GM18519 (cell line): ENCODE data around the gene SPATA16.
"Not testable (repeated sequence)": the region's sequence is repeated elsewhere in the genome, so short reads cannot be mapped to it uniquely, and the experiment has no call there.

Experiments
- ATAC-seq: cut with Tn5 transposase; IDR thresholded peaks from one replicate; pipeline ENCODE4 v1.9.1; 2021; ENCODE audit warnings: mild to moderate bottlenecking, moderate library complexity; ENCODE audit not compliant: unreplicated experiment, low FRiP score

SPATA16 gene

DNA sequence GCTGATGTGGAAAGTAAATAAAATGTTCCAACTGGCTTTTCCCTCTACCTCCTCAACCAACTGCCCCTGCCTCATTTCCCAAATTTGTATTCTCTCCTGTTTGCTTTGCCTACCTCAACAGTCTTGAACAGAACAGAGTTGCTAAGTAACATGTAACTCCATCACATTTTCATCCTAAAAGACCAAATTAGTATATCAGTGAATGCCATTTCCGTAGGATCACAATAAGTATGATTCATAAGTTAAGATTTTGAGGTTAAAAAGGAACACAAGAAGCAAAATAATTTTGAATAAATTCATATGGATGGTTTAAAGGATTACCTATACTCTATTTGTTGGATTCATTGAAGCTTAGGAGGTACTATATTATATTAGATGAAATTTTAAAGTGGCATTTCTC is 235.6 kb downstream of the SPATA16 start:
- ATAC-seq: no peak

- ATAC-seq: no peak
Observed at GRCh38 chr3:172904711-172905373, 236.2 kb downstream of the SPATA16 start.

- ATAC-seq: no peak
Observed at GRCh38 chr3:172903642-172904320, 237.3 kb downstream of the SPATA16 start.

GRCh38 chr3:172892158-172892557 is 248.9 kb downstream of the SPATA16 start:
- ATAC-seq: no peak

GRCh38 chr3:172885704-172886103 is 255.3 kb downstream of the SPATA16 start:
- no peak for ATAC-seq

DNA sequence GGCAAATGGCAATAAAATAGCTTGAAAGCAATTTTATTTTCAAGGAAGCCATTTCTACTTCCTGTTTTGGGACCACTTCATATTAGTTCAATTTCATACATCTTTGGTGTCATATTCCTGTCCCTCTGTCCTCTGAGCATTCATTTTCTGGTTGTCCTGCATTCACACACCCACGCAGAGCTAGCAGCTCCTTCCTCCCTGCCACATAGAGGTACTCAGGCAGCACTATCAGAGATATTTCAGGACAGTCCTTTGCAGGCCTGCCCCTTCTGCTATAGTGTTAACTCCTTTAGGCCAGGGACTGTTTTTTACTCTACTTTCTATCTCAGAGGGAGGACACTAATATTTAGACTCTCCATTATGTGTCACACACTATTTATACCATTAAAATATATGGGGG is 258.5 kb downstream of the SPATA16 start:
- ATAC-seq: no peak

DNA sequence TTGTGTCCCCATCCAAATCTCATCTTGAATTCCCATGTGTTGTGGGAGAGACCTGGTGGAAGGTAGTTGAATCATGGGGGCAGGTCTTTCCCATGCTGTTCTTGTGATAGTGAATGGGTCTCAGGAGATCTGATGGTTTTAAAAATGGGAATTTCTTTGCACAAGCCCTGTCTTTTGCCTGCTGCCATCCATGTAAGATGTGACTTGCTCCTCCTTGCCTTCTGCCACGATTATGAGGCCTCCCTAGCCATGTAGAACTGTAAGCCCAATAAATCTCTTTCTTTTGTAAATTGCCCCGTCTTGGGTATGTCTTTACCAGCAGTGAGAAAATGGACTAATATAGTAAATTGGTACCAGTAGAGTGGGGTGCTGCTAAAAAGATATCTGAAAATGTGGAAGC is 261.7 kb downstream of the SPATA16 start:
- not testable (repeated sequence) for ATAC-seq

- ATAC-seq: no peak
Observed at GRCh38 chr3:172877011-172877410, 264.0 kb downstream of the SPATA16 start.

DNA sequence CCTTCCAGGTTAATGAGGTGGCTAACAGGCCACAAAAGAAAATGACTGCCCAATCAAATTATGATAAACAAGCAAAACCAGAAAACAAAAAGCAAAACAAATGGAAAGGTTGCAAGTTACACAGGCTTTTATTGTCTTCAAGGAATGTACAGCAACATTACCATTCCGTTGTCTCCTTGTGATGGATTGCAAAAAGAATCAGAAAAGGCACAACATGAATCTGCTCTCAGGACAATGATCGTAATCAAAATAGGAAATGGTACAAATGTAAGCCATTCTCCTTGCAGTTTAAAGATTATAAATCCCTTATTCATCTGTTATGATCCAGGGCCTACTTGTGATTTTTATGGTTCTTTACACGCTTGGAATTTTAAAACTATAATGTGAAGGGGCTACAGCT is 264.7 kb downstream of the SPATA16 start:
- no peak for ATAC-seq

GRCh38 chr3:172875039-172875438 is 266.0 kb downstream of the SPATA16 start:
- ATAC-seq: no peak

DNA sequence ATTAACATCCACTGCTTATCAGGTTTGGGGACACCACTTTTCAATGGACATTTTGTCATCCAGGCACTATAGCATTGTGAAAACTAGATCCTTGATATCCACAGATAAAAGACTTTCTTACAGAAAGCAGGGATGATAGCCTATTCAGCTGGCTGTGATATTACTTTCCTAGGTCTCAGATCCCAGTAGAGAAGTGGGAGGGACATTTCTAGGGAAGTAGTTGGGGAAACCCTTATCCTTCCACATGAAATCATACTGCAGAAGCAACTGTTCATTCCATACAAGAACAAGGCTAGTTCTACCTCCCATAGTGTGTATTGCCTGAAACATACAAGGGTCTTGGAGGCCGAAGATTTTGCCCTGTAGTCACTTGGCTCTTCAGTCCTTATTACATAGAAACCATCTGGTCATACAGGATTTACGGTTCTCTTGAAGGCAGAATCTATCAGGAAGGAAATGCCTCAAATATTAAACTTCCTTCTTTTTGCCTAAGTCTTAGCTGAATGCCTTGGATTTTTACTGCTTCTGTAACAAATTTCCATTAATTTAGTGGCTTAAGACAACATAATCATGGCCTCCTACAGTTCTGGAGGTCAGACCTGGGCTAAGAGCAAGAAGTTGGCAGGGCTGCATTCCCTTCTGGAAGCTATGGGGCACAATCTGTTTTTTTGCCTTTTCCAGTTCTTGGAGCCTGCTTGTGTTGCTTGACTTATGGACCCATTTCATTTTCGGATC is 271.1 kb downstream of the SPATA16 start:
- ATAC-seq: no peak

DNA sequence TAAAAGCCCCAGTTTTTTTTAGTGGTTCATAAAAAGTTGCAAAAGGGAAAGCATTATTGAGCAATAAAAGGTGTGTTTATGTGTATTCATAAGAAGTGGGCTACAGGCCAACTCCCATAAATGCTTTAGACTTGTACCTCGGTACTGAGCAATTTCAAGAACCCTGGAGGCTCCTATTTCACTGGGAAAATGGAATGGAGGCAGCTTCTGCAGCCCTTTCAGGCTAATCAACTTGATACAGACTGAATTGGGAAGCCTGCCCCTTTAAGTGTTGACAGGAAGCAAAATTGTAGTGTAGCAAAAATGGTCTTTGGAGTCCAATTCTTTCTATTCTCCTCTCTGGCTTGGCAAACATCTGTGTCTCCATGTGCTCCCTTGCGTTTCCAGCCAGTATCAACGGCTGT is 271.7 kb downstream of the SPATA16 start:
- no peak for ATAC-seq

DNA sequence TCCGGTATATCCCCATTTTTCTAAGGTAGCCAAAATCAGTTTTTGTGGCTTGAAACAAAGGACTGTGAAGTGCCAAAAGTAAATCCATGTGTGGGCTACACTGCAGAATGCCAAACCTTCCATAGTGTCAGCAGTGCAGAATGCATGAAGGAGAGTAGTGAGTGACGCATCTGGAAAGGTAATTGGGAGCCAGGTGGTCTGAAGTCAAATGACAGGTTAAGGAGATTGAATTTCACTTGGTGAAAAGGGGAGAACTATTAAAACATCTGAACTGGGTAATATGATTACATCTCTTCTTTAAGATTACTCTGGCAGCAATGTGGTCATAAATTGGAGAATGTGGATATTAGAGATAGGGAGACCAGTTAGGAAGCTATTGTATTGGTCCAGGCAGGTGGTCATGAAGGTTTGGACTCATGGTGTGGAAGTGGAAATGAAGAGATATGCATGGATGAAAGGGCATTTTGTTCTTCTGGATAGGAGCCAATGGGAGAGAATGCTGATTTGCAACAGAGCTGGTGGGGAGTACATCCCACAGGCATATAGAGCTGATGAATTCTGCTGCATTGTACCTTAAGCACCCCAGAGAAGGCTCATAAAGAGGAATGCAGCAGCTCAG is 272.3 kb downstream of the SPATA16 start:
- no peak for ATAC-seq

DNA sequence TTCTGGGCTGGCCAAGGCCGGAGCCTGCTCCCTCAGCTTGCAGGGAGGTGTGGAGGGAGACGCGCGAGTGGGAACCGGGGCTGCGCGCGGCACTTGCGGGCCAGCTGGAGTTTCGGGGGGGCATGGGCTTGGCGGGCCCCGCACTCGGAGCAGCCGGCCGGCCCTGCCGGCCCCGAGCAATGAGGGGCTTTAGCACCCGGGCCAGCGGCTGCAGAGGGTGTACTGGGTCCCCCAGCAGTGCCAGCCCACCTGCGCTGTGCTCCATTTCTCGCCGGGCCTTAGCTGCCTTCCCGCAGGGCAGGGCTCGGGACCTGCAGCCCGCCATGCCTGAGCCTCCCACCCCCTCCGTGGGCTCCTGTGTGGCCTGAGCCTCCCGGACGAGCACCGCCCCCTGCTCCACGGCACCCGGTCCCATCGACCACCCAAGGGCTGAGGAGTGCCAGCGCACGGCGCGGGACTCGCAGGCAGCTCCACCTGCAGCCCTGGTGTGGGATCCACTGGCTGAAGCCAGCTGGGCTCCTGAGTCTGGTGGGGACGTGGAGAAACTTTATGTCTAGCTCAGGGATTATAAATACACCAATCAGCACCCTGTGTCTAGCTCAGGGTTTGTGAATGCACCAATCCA is 274.2 kb downstream of the SPATA16 start:
- not testable (repeated sequence) for ATAC-seq

GRCh38 chr3:172859041-172859440 is 282.0 kb downstream of the SPATA16 start:
- no peak for ATAC-seq

DNA sequence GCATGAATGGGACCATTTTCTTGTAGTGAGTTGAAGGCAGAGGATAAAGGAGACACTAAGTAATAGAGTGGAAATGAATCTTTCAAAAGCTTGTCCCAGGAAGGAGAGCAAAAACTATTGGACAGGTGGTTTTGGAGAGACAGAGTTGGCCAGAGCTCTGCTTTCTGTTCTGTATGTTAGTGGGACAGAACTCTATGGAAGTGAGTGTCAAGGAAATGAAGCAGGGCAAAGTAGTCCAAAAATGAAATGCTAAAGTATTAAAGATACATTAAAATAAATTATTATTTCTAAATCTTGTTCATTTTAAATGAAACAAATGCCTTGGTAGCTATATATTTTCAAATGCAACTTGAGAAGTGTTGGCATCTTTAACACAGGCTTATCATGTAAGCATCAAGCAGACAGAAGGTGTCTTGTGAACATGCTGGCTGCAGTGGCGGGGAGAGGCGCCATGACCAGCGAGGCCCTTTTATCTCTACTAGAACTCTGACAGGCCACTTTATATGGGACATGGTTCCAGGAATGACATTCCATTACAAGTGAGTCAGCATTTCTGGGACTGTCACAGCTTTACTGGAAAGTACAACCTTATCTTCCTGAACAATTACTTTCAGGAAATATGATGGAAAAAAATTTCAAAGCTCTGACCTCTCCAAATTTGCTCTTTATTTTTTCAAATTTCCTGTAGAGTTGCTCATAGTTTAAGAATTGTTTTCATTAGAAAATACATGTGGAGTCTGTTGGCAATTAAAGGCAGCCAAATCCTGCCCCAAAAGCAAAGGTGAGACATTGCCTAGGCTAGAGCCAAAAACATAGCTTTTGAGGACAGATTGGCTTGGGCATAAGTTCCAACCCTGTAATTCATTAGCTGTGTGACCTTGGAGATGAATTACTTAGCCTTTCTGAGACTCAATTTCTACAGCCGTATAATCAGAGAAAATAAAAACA is 284.0 kb downstream of the SPATA16 start:
- ATAC-seq: no peak

DNA sequence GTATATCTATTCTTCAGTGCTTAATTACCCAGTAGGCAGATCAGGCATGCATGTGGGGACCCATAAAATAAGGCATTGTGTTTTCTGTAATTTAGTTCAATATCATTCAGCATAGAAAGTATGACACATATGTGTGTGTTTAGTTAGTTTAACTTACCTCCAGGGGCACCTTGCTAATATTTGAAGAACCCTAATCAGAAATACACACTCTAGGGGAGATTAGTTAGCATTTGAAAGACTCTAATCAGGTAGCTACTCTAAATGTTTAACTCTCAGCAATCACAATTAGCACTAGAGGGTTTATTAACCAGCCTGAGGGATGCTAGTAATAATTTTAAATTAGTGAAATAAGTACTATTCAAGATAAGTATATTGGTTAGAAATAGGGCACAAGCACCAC is 286.0 kb downstream of the SPATA16 start:
- ATAC-seq: no peak

- ATAC-seq: no peak
Observed at GRCh38 chr3:172853921-172854666, 286.9 kb downstream of the SPATA16 start.

DNA sequence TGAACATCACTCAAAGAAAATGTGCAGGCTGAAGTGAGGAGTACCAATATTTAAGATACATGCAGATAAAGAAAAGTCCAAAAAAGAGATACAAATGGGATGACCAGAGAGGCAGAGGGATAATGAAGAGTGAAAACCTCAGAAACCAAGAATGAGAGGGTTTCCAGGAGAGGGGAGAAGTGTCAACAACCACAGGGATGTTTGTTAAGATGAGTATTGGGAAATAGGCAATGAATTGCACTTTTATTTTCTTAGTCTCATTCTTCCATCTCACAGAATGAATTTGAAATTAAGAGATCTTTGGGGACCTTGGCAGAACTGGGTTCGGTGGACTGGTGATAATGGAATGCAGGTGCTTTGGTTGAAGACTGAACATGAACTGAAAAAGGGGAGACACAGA is 288.0 kb downstream of the SPATA16 start:
- no peak for ATAC-seq
